ENCODE results near the gene LIPT2.

The LIPT2 gene

GRCh38 chr11:74446532-74446938 lies 47.0 kb downstream of the LIPT2 start:
- Histone ChIP-seq H3K4me3 (ENCODE audit: low read depth, low read length) (no peak overlapping the region), H3K27me3 (ENCODE audit: insufficient read depth, low read depth, severe bottlenecking) (no peaks in the 10 kb centered on the region), H3K27ac (no peak overlapping the region), H3K9me3 (ENCODE audit: severe bottlenecking) (no peaks in the 10 kb centered on the region), H3K36me3 (no peaks in the 10 kb centered on the region)
- DNase-seq: no peak
- TF ChIP-seq CTCF (IDR thresholded peaks at IDR 0.05; ENCODE audit: low read depth, low read length): no peak

DNA sequence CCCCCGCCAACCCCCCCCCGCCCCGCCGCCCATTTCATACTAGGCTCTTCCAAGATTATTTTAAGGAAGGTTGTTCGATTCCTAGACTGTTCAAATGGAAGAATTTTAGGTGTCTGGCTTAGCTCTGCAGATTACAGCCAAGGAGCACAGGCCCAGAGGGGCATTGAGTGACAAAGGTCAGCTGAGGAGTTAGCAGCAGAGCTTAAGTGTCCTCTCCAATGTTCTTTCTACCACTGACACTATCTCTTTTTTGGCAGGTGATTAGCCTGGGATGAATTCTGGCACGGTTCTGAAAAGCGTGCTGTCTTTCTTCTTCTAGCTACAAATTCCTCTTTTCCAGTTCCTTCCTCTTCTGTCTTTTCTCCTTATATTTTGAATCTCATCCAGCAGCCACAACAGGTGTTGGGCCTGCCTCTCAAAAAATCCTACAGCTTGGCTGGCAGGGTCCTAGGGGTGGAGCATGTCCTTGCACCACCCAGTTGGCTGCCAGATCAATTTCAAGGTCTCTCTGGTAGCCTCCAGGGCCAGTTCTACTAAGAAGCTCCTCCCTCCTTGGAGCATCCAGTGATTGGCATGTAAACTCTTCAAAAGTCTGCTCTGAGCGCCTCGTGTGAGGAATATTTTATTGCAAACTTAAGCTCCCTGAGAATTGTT lies 49.2 kb downstream of the LIPT2 start:
- no peak for TF ChIP-seq CTCF (IDR thresholded peaks at IDR 0.05; ENCODE audit: low read depth, low read length)
- DNase-seq: no peak
- Histone ChIP-seq H3K27me3 (ENCODE audit: insufficient read depth, low read depth, severe bottlenecking) (no peaks in the 10 kb centered on the region), H3K27ac (no peak overlapping the region), H3K36me3 (no peaks in the 10 kb centered on the region), H3K4me3 (ENCODE audit: low read depth, low read length) (no peak overlapping the region), H3K9me3 (ENCODE audit: severe bottlenecking) (no peaks in the 10 kb centered on the region)

DNA sequence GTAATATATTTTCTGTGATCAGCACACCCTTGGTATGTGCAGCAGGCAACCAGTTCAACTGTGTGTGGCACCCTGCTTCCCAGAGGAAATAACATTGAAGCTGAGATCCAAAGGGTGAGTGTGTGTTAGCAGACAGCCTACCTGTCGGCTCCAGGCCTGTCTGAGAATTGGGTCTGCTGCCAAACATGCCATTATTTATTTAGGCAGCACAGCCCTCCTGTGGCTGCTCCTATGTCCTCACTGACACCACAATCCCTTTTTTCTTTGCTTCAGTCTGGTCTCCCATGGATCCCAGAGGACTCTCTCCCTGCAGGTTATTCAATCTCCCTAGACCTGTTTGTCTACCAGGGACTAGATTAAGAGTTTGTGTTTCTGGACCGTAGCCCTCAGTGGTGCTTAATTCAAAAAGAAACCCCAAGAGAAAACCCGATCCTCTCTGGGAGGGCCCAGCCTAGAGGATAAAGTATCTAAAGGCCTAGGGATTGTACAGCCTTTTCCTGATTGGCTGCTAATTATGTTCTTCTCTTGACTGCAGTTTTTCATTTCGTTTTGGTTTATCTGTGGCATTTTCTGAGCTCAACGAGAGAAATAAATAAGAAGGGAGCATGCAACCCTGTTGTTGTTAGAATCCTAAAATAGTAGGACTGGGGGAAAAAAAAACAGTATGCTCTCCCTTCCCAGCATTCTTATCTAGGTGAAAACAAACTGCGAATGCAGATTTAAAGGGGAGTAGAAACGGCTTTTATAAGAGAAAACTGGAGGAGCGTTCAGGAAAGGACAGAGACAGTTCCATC lies 50.3 kb downstream of the LIPT2 start:
- Histone ChIP-seq H3K36me3 (no peaks in the 10 kb centered on the region), H3K27me3 (ENCODE audit: insufficient read depth, low read depth, severe bottlenecking) (no peaks in the 10 kb centered on the region), H3K4me3 (ENCODE audit: low read depth, low read length) (no peak overlapping the region), H3K9me3 (ENCODE audit: severe bottlenecking) (no peaks in the 10 kb centered on the region), H3K27ac (peak overlapping the region; percentile 60)
- peak; percentile 36 for DNase-seq
- TF ChIP-seq CTCF (IDR thresholded peaks at IDR 0.05; ENCODE audit: low read depth, low read length): peak; percentile 54

- H3K36me3 ChIP-seq: no peaks in the 10 kb centered on the region
- H3K9me3 ChIP-seq (ENCODE audit: severe bottlenecking): no peaks in the 10 kb centered on the region
- no peak for DNase-seq
- no peaks in the 10 kb centered on the region for H3K27me3 ChIP-seq (ENCODE audit: insufficient read depth, low read depth, severe bottlenecking)
- no peak overlapping the region for H3K4me3 ChIP-seq (ENCODE audit: low read depth, low read length)
- no peak overlapping the region for H3K27ac ChIP-seq
- no peak for TF ChIP-seq CTCF (IDR thresholded peaks at IDR 0.05; ENCODE audit: low read depth, low read length)
These were observed 50.9 kb downstream of the LIPT2 start for GRCh38 chr11:74442636-74443035.
